SK-N-SH (cell line): ENCODE results near the gene FAM219B. TPM values are rescaled to one million over a fixed set of nuclear protein-coding genes. Genes with fewer than 3 reads are reported as not detected.

Experiments
- CTCF ChIA-PET: fragments of 300-600, 350-600 bp; formaldehyde crosslinking; extraction: SDS; loops from one replicate; lab custom pipeline; 2021; lab: Yijun Ruan, JAX
- POLR2A ChIA-PET: fragments of 350-600 bp; sonication (Branson Sonifier 250); formaldehyde crosslinking; extraction: SDS; loops from one replicate; lab custom pipeline; 2020; ENCODE audit warnings: antibody characterized with exemption, inconsistent platforms; lab: Yijun Ruan, JAX
- DNase-seq: peaks from one replicate; pipeline ENCODE4 v3.0.0; 2012
- H2AFZ ChIP-seq: fragments of 200-600 bp; sonication (generic); 2 replicates; pipeline ENCODE4 v1.8.1; 2016; ENCODE audit warnings: antibody characterized with exemption, mild to moderate bottlenecking, low read depth
- H3F3A ChIP-seq: fragments of 200-600 bp; sonication (generic); replicated peaks from 2 replicates; pipeline ENCODE3; 2016; ENCODE audit warnings: antibody characterized with exemption, mild to moderate bottlenecking; ENCODE audit not compliant: insufficient read depth
- H3K27ac ChIP-seq, 2 experiments: fragments of 200-500 bp in 1 of 2; fragments of 200-600 bp in 1 of 2; sonication (Bioruptor generic) in 1 of 2; sonication (generic), shearing (Covaris generic) in 1 of 2; 2 replicates each; pipeline versions ENCODE4 v1.5.1 to v1.6.1; 2014 to 2016; ENCODE audit warnings: low read depth in 2 of 2, inconsistent platforms in 1 of 2, low read length in 1 of 2, mild to moderate bottlenecking in 1 of 2, mixed read lengths in 1 of 2
- H3K27me3 ChIP-seq: fragments of 200-600 bp; sonication (generic), shearing (Covaris generic); 2 replicates; pipeline ENCODE4 v1.6.1; 2016; ENCODE audit warnings: mixed run types; ENCODE audit not compliant: insufficient read depth
- H3K36me3 ChIP-seq, 2 experiments: fragments of 200-500 bp in 1 of 2; fragments of 200-600 bp in 1 of 2; sonication (Bioruptor generic) in 1 of 2; sonication (generic) in 1 of 2; replicated peaks in 1 of 2; 2 replicates each; pipeline versions ENCODE3 to v1.5.1; 2014 to 2016; ENCODE audit warnings: low read length in 1 of 2, mild to moderate bottlenecking in 1 of 2; ENCODE audit not compliant: insufficient read depth in 2 of 2, control insufficient read depth in 1 of 2
- H3K4me1 ChIP-seq, 2 experiments: fragments of 200-500 bp in 1 of 2; fragments of 200-600 bp in 1 of 2; sonication (Bioruptor generic) in 1 of 2; sonication (generic), shearing (Covaris generic) in 1 of 2; 2 replicates each; pipeline versions ENCODE4 v1.5.1 to v1.6.1; 2014 to 2016; ENCODE audit warnings: low read depth in 1 of 2, low read length in 1 of 2, mixed run types in 1 of 2; ENCODE audit not compliant: insufficient read depth in 2 of 2, control insufficient read depth in 1 of 2
- H3K4me2 ChIP-seq: fragments of 200-600 bp; sonication (generic), shearing (Covaris generic); 2 replicates; pipeline ENCODE4 v1.6.1; 2017; ENCODE audit warnings: mixed run types
- H3K4me3 ChIP-seq, 2 experiments: fragments of 200-500 bp in 1 of 2; fragments of 200-600 bp in 1 of 2; sonication (Bioruptor generic) in 1 of 2; sonication (generic), shearing (Covaris generic) in 1 of 2; 2 replicates each; pipeline versions ENCODE4 v1.5.1 to v1.8.1; 2014 to 2016; ENCODE audit warnings: low read depth in 2 of 2, inconsistent platforms in 1 of 2, low read length in 1 of 2, mild to moderate bottlenecking in 1 of 2, mixed read lengths in 1 of 2, moderate library complexity in 1 of 2
- H3K79me2 ChIP-seq: fragments of 200-600 bp; sonication (generic); 2 replicates; pipeline ENCODE4 v1.8.1; 2017; ENCODE audit warnings: mild to moderate bottlenecking; ENCODE audit not compliant: insufficient read depth
- H3K9ac ChIP-seq: fragments of 200-600 bp; sonication (generic); 2 replicates; pipeline ENCODE4 v1.6.1; 2017; ENCODE audit warnings: mixed run types
- H3K9me2 ChIP-seq: fragments of 200-600 bp; sonication (generic); 2 replicates; pipeline ENCODE4 v1.6.1; 2017; ENCODE audit warnings: mixed run types
- H3K9me3 ChIP-seq: fragments of 200-600 bp; sonication (generic); 2 replicates; pipeline ENCODE4 v1.6.1; 2017; ENCODE audit warnings: mixed run types, mild to moderate bottlenecking, moderate library complexity
- H4K20me1 ChIP-seq: fragments of 200-600 bp; sonication (generic); 2 replicates; pipeline ENCODE4 v1.6.1; 2017; ENCODE audit warnings: mild to moderate bottlenecking, mixed run types; ENCODE audit not compliant: insufficient read depth
- CHD2 ChIP-seq: fragments of 150-350 bp; IDR thresholded peaks from 2 replicates; pipeline ENCODE4 v1.6.1; 2018; ENCODE audit warnings: low read length; ENCODE audit not compliant: partially characterized antibody
- FOSL2 ChIP-seq: IDR thresholded peaks from 2 replicates; pipeline ENCODE4 v1.4.0; 2012; ENCODE audit warnings: low read depth, mild to moderate bottlenecking, moderate library complexity, borderline replicate concordance
- GABPA ChIP-seq: IDR thresholded peaks from 2 replicates; pipeline ENCODE4 v1.4.0; 2012; ENCODE audit warnings: low read depth, mild to moderate bottlenecking
- IRF3 ChIP-seq: fragments of 150-350 bp; IDR thresholded peaks from 2 replicates; pipeline ENCODE4 v1.6.1; 2016; ENCODE audit warnings: mild to moderate bottlenecking, low read depth, low read length
- JUND ChIP-seq: IDR thresholded peaks from 2 replicates; pipeline ENCODE4 v1.4.0; 2012
- MAX ChIP-seq: IDR thresholded peaks from 2 replicates; pipeline ENCODE4 v1.4.0; 2012; ENCODE audit warnings: low read depth
- RAD21 ChIP-seq: IDR thresholded peaks from 2 replicates; pipeline ENCODE4 v1.6.1; 2012; ENCODE audit warnings: mild to moderate bottlenecking, low read length
- RCOR1 ChIP-seq: fragments of 150-350 bp; IDR thresholded peaks from 2 replicates; pipeline ENCODE4 v1.6.1; 2017; ENCODE audit warnings: antibody characterized with exemption, low read length
- REST ChIP-seq: IDR thresholded peaks from 2 replicates; pipeline ENCODE4 v1.6.1; 2012; ENCODE audit warnings: mild to moderate bottlenecking, low read depth, low read length, moderate library complexity
- RFX5 ChIP-seq: IDR thresholded peaks from 2 replicates; pipeline ENCODE4 v1.6.1; 2012; ENCODE audit warnings: mild to moderate bottlenecking, improper control_type of control experiment, low read length
- RXRA ChIP-seq: IDR thresholded peaks from 2 replicates; pipeline ENCODE4 v1.4.0; 2012; ENCODE audit warnings: low read depth, mild to moderate bottlenecking, borderline replicate concordance
- SMC3 ChIP-seq: IDR thresholded peaks from 2 replicates; pipeline ENCODE4 v1.6.1; 2012; ENCODE audit warnings: low read depth, low read length, improper control_type of control experiment
- TAF1 ChIP-seq: IDR thresholded peaks from 2 replicates; pipeline ENCODE4 v1.6.1; 2012; ENCODE audit warnings: low read depth, mild to moderate bottlenecking, low read length, moderate library complexity, borderline replicate concordance
- USF1 ChIP-seq: IDR thresholded peaks from 2 replicates; pipeline ENCODE4 v1.4.0; 2012; ENCODE audit warnings: low read depth, borderline replicate concordance
- USF2 ChIP-seq: fragments of 150-350 bp; IDR thresholded peaks from 2 replicates; pipeline ENCODE4 v1.6.1; 2017; ENCODE audit warnings: antibody characterized with exemption, low read length, low read depth, borderline replicate concordance
- YY1 ChIP-seq: IDR thresholded peaks from 2 replicates; pipeline ENCODE4 v1.4.0; 2012; ENCODE audit warnings: low read depth, mild to moderate bottlenecking
- ZBTB33 ChIP-seq: IDR thresholded peaks from 2 replicates; pipeline ENCODE4 v1.4.0; 2012; ENCODE audit warnings: low read depth, borderline replicate concordance
- WGBS: methylation state at CpG from one replicate; pipeline ENCODE4 v1.1.6; 2017; ENCODE audit warnings: low lambda C conversion rate; 5-methylcytosine and 5-hydroxymethylcytosine counted together
- polyA plus RNA-seq, 3 experiments: library from polyadenylated mRNA; depleted of rRNA; stranded (reverse); fragments of >200 nt; gene quantifications; 2 replicates each; pipeline ENCODE4 v1.2.3, GENCODE V29; 2012

Gene FAM219B
- polyA plus RNA-seq, 1 of the 3 experiments (the other 2 are of a cell fraction), result 53.0 TPM

- Histone ChIP-seq H3K9me2 (no peaks in the 10 kb centered on the region), H3K4me1 (peaks cover 17 to 20% of the 10 kb centered on the region in 2 experiments; a peak in 2 of 4 replicates), H3F3A (peaks cover 2% of the 10 kb centered on the region), H3K4me3 (no peak overlapping the region), H2AFZ (no peak overlapping the region), H4K20me1 (peaks cover 45% of the 10 kb centered on the region), H3K9ac (no peak overlapping the region), H3K4me2 (no peak overlapping the region), H3K27ac (no peak overlapping the region; a peak in 1 of 4 replicates), H3K27me3 (no peaks in the 10 kb centered on the region), H3K9me3 (no peaks in the 10 kb centered on the region), H3K79me2 (peaks cover 83% of the 10 kb centered on the region), H3K36me3 (peaks cover 8 to 10% of the 10 kb centered on the region in 2 experiments)
- no peak for TF ChIP-seq TAF1
- TF ChIP-seq CHD2, result no peak
- no peak for TF ChIP-seq REST
- no peak for TF ChIP-seq GABPA
- no peak for DNase-seq
- CTCF ChIA-PET, result interaction anchor here (0.8 to 2.6 kb wide), 8 partner anchors 11 to 101 kb away, joined by 3 to 16 read pairs (median 6); partner anchors contain the start of genes CSK and ULK3
- POLR2A ChIA-PET, result interaction anchor here (0.5 to 1.4 kb wide), 5 partner anchors 10 to 26 kb away, joined by 3 to 4 read pairs (median 4); partner anchors contain the start of gene MPI
These were observed 37.3 kb downstream of the FAM219B start for GRCh38 chr15:74869372-74869725.

- no peak for DNase-seq
- no peak overlapping the region for H3K4me3 ChIP-seq
- no peak overlapping the region for H2AFZ ChIP-seq
- no peak for TF ChIP-seq FOSL2
- TF ChIP-seq USF1, result no peak
- no peak for TF ChIP-seq TAF1
- no peak for TF ChIP-seq RAD21
- TF ChIP-seq SMC3, result no peak
- TF ChIP-seq IRF3, result no peak
- TF ChIP-seq RFX5, result no peak
- no peak for TF ChIP-seq MAX
- TF ChIP-seq JUND, result no peak
- no peak for TF ChIP-seq RXRA
- no peak for TF ChIP-seq ZBTB33
- TF ChIP-seq CHD2, result no peak
- TF ChIP-seq RCOR1, result no peak
- no peak for TF ChIP-seq YY1
- TF ChIP-seq USF2, result no peak
- H3K9me3 ChIP-seq, result no peaks in the 10 kb centered on the region
- ChIA-PET POLR2A (no interaction called here), CTCF (interaction anchor here (0.6 to 2.6 kb wide), 3 partner anchors 9 to 33 kb away, joined by 3 to 16 read pairs (median 3); no protein-coding TSS in a partner anchor)
- H3K79me2 ChIP-seq, result peaks cover 94% of the 10 kb centered on the region
- no peaks in the 10 kb centered on the region for H3K27me3 ChIP-seq
- H3K4me2 ChIP-seq, result no peak overlapping the region
- no peak overlapping the region for H3K27ac ChIP-seq
- H3K9me2 ChIP-seq, result no peaks in the 10 kb centered on the region
- no peak overlapping the region for H3K9ac ChIP-seq
- H3K36me3 ChIP-seq, result peaks cover 8 to 10% of the 10 kb centered on the region in 2 experiments
- WGBS, result 97% methylated on average over 6 of the region's 6 CpGs
- peaks cover 16 to 21% of the 10 kb centered on the region in 2 experiments; a peak in 3 of 4 replicates for H3K4me1 ChIP-seq
- H3F3A ChIP-seq, result peaks cover 9% of the 10 kb centered on the region
- peaks cover 56% of the 10 kb centered on the region for H4K20me1 ChIP-seq
These were observed 38.6 kb downstream of the FAM219B start for GRCh38 chr15:74868059-74868458.
